ENCODE measurements around the gene PCNT.
"Not testable (repeated sequence)": the region's sequence is repeated elsewhere in the genome, so short reads cannot be mapped to it uniquely, and the experiment has no call there.

PCNT gene

DNA sequence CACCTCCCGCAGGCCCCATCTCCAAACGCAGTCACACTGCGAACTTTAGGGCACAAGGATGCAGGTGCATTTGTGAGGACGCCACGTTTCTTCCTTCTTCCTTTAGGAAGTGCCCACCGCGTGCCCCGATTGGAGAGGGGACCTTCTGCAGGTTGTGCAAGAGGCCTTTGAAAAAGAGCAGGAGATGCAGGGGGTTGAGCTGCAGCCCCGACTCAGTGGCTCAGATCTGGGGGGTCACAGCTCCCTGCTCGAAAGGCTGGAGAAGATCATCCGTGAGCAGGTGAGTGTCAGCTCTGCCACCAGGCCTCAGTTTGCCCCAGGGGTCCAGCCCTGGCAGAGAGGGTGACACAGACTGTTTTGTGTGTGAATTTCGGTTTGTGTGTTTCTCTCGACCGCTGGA lies 103.6 kb downstream of the PCNT start:
- DNase-seq (ENCODE audit: low spot score): no peak

DNA sequence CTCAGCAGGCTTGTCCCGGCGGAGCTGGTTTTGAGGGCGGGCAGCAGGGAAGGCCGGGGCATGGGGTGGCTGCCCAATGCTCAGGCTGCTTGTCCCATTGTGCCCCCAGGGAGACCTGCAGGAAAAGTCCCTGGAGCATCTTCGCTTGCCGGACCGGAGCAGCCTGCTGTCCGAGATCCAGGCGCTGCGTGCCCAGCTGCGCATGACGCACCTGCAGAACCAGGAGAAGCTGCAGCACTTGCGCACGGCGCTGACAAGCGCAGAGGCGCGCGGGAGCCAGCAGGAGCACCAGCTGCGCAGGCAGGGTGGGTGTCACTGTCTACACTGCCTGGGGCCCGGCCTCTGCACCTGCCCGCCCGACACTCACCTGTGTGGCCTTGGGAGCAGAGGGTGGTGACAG lies 104.3 kb downstream of the PCNT start:
- no peak for DNase-seq (ENCODE audit: low spot score)

DNA sequence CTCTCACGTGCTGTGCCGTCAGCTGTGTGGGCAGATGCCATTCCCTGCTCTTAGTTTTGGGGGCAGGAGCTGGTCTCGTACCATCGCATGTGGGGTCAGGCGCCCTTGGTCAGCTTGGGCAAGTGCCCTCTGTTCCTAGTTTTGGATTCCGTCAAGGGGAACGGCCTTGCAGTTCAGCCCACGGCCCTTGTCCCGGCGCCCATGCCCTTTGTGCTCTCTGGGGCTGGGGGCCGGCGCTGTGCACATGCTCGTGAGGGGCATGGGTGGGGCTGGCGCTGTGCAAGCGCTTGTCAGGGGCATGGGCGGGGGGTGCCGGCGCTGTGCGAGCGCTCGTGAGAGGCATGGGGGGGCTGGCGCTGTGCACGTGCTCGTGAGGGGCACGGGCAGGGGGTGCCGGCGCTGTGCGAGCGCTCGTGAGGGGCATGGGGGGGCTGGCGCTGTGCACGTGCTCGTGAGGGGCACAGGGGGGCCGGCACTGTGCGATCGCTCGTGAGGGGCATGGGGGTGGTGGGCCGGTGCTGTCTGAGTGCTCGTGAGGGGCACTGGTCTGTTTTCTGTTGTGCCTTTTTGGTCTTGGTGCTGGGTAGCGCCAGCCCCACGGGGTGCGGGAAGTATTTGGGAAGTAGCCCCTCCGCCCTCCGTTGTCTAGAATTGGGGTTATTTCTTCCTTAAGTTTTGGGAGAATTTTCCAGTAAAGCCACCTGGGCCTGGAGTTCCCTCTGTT lies 105.2 kb downstream of the PCNT start:
- no peak for DNase-seq (ENCODE audit: low spot score)

DNA sequence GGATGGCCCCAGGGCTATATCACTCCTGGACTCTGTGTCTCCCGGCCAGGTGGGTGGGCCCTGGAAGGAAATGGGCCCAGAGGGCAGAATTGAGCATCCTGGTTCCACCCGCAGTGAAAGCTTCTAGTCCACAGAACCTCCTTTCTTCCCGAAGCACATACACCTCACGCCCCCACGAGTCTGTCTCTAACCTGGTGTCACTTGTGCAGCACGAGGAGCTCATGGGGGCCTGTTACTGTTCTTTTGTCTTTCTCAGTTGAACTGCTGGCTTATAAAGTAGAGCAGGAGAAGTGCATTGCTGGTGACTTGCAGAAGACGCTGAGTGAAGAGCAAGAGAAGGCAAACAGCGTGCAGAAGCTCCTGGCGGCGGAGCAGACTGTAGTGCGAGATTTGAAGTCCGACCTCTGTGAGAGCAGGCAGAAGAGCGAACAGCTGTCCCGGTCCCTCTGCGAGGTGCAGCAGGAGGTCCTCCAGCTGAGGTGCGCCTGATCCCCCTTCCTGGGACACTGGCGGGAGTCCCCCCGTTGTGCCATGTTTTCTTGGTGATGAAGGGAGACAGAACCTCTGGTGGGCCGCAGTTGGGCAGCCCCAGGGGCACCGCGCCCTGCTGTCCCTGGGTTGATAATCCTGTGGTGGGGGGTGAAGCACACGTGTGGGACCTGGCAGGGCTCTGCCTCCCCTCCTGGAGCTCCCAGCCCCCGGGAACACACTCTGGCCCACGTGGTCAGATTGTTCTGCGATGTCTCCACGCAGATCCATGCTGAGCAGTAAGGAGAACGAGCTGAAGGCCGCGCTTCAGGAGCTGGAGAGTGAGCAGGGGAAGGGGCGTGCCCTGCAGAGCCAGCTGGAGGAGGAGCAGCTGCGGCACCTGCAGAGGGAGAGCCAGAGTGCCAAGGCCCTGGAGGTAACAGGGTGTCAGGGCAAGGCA lies 106.1 kb downstream of the PCNT start:
- no peak for DNase-seq (ENCODE audit: low spot score)

DNA sequence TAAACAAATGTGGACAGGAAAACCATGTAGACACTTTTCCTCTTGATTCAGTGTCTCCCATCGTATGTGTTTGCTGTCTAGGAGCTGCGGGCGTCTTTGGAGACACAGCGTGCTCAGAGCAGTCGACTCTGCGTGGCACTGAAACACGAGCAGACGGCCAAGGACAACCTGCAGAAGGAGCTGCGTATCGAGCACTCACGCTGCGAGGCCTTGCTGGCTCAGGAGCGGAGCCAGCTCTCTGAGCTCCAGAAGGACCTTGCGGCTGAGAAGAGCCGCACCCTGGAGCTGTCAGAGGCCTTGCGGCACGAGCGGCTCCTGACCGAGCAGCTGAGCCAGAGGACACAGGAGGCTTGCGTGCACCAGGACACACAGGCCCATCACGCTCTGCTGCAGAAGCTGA lies 107.5 kb downstream of the PCNT start:
- no peak for DNase-seq (ENCODE audit: low spot score)

DNA sequence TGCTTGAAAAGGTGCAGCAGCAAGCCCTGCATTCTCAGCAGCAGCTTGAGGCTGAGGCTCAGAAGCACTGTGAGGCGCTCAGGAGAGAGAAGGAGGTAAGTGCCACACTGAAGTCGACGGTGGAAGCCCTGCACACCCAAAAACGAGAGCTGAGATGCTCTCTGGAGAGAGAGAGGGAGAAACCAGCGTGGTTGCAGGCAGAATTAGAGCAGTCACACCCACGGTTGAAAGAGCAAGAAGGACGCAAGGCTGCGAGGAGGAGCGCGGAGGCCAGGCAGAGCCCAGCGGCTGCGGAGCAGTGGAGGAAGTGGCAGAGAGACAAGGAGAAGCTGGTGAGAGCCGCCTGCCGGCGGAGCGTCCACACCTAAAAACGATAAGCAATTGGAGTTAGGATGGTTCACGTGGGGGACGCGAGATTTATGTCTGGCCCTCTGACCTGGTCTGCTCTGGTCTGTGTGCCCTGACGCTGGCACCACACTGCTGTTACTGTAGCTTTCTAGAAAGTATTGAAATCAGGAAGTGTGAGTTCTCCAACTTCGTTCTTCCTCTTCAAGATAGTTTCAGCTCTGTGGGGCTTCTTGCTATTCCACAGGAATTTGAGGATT lies 108.0 kb downstream of the PCNT start:
- no peak for DNase-seq (ENCODE audit: low spot score)

DNA sequence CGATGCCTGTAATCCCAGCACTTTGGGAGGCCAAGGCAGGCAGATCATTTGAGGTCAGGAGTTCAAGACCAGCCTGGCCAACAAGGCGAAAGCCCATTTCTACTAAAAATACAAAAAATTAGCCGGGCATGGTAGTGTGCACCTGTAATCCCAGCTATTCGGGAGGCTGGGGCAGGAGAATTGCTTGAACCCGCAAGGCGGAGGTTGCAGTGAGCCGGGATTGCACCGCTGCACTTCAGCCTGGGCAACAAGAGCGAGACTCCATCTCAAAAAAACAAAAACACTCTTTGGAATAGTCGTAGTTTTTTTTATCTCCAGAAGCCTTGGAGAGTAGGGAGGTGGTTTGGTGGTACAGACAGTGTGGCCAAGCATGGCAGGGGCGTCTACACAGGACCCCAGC lies 109.2 kb downstream of the PCNT start:
- not testable (repeated sequence) for DNase-seq (ENCODE audit: low spot score)

DNA sequence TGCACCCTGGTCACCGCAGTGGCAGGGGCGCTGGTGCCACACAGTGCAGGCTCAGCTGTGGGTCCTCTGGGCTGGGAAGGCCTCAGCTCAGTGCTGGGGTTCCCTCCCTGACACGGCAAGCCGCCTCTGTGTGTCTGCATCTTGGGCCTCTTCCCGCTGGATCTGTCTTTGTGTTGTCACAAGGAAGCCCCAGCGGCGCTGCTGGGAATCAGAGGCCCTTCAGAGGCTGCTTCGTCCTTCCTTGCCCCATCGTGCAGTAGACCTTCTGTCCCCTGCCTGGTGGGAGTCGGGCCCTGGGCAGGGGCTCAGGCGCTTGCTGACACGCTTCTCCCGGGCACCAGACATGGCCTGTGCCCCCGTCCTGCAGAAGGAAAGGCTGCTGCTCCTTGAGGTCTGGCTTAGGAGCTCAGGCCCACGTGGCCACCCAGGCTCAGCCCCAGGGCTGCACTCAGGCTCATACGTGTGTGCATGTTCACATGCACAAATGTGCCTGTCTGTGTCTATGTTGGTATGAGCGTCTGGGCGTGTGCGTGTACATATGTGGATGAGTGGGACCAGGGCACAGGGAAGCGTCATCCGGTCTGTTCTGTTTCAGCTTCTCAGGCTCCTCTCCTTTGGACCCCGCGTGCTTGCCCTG lies 110.5 kb downstream of the PCNT start:
- no peak for DNase-seq (ENCODE audit: low spot score)

DNA sequence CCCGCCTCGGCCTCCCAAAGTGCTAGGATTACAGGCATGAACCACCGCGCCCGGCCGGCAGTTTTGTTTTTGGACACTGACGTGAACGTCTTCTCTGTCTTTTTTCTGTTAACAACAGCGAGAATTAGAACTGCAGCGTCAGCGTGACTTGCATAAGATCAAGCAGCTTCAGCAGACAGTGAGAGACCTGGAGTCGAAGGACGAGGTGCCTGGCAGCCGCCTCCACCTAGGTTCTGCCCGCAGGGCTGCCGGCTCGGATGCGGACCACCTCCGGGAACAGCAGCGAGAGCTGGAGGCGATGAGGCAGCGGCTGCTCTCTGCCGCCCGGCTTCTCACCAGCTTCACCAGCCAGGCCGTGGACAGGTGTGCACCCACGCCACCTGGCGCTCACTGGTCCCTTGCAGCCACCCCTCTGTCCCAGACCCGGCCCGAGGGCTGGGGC lies 111.9 kb downstream of the PCNT start:
- no peak for DNase-seq (ENCODE audit: low spot score)

DNA sequence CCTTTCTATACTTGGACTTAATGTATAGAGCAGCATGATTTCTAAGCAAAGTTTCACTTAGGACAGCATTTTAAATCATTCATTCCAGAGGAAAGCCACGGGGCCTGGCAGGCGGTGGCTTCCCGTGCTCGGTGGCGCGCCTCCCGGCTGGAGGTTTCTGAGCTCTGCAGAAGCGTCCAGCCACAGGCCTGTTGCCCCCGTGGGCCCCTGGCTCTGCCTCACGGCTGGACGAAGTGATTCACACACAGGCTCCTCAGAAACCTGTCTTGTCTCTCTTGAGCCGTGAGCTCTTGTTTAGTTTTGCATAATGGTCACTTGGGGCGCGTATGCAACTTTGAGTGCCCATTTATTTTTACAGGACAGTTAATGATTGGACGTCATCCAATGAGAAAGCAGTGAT lies 112.7 kb downstream of the PCNT start:
- DNase-seq (ENCODE audit: low spot score): no peak

DNA sequence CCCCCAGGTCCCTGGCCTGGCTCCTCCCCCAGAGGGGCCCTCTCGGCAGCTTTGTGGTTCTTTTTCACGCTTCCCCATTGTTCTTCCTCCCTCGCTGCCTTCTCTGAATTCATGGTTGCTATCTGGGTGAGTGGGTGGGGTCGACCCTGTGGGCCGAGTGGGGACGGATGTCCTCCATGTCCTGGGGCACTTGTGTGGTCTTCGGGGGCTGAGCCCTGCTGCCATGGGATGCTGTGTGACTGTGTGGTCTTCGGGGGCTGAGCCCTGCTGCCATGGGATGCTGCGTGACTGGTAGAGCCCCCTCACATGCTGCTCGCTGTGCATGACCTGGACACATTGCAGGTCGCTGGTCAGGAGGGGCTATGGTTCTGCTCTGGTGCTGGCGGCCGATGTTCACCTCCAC lies 113.1 kb downstream of the PCNT start:
- no peak for DNase-seq (ENCODE audit: low spot score)

DNA sequence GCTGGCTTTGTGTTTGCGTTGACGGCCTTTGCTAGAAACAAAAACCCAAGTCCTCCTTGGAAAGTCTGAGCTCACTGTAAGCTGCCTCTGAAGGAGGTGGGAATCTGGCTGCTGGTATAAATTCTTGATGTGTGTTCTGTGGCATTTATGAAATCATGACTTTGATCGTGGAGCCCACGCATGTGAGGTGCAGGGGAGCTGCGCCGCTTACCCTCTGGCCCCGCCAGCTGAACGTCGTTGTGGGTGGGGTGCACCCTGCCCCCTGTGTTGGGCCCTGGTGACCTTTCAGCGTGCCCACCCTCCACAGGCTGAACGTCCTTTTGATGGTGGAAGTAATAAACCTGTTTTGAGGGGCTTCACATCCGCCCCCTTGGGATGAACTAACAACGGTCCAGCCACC lies 113.6 kb downstream of the PCNT start:
- no peak for DNase-seq (ENCODE audit: low spot score)

DNA sequence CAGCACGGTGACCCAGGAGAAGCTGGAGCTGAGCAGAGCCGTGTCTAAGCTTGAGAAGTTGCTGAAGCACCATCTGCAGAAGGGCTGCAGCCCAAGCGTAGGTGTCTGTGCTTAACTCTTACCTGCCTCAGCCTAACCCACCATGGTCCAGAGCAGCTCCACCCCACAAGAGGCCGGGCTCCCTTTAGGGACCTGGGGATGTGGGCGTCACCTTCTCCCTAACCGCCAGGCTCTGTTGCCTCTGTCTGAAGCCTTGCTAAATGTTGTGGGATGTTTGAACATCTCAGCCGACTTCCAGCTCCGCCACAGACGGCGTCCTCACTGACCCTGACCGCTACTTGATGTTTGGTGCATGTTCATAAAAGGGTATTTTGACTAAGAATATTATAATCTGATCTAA lies 114.3 kb downstream of the PCNT start:
- DNase-seq (ENCODE audit: low spot score): no peak

DNA sequence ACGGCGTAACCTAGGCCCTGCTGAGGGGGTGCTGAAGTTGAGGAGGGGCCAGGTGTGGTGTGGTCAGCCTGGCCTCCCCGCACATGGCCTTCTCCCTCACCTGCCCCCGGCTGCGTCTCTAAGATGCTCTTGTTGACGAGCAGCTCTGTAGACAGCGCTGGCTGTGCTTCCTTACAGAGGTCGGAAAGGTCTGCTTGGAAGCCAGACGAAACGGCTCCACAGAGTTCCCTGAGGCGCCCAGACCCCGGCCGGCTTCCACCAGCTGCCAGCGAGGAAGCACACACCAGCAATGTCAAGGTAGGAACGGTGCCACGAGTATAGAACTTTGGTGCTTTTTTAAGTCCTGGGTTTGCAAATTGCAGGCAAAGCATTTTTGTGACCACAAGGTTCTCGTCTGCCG lies 116.0 kb downstream of the PCNT start:
- DNase-seq (ENCODE audit: low spot score): no peak

DNA sequence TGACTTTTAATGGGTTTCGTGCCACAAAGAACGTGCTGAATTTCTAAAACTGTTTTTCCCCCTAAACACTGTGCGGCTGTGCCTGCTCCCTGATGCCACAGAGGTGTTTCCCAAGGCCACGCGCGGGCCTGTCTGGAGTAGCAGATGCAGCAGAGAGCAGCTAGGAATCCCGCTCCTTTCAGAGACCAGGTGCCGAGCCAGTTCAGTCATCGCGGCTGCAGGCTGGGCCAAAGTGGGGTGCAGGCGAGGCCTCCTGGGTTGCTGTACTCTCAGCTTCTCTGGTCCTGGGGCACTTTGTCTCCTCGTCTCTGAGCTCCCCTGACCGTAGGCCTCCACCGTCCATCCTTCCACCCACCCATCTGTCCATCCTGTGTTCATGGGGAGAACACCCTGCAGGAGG lies 117.4 kb downstream of the PCNT start:
- no peak for DNase-seq (ENCODE audit: low spot score)

DNA sequence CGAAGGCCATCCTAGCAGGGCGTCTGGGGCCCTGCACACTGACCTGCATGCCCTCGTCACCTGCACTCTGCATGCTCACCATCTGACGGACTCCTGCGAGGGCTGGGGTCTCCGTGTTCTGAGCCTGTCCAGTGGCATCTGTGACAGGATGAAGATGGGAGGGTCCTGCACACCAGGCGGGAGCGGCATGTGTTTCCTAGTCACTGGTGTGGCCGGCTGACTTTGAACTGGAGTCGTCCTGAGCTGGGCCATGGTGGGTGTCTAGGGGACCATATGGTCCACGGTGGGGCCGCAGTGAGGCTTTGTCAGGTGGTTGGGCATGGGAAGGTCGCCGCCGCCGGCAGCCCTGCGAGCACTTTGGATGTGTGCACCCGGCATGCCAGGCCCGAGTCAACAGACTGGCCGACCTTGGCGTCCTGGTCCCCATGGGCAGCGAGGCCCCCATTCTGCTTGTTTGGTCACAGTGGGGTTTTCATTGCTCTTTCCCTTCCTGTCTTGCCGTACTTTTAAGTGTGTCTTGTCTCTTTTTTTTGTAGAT lies 118.1 kb downstream of the PCNT start:
- DNase-seq (ENCODE audit: low spot score): no peak

DNA sequence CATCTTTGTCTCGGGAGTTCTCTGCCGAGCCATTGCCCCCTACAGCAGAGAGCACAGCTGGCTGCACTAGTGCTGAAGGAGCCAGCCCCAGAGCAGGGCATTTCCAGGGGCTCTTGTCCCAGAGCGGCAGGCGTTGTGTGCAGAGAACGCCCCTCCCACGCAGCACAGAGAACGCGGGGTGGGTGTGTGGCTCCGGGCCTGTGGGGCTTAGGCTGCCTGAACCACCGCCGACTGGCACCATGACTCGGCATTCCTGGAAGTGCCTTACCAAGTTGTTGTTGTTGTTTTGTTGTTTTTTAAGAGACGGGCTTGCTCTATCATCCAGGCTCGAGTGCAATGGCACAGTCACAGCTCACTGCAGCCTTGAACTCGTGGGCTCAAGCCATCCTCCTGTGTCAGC lies 119.0 kb downstream of the PCNT start:
- DNase-seq (ENCODE audit: low spot score): no peak

DNA sequence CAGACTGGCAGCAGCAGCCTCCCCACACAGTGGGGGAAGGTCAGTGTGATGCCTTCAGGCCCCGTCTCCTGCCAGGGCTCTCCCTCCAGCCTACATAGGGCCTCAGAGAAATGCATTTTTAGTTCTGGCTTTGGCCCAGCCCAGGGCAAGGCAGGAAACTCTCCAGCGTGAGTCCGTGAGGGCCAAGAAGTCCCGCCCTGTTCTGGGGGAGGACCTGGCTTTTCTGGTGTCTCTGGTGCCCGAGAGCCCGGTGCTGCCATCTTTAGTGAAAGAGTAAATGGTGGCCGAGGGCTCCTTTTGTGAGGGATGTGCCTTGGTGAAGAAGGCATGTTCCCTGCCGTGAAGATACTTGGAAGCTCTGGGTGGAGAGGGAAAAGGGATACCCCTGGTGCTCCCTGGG lies 120.0 kb downstream of the PCNT start:
- no peak for DNase-seq (ENCODE audit: low spot score)

DNA sequence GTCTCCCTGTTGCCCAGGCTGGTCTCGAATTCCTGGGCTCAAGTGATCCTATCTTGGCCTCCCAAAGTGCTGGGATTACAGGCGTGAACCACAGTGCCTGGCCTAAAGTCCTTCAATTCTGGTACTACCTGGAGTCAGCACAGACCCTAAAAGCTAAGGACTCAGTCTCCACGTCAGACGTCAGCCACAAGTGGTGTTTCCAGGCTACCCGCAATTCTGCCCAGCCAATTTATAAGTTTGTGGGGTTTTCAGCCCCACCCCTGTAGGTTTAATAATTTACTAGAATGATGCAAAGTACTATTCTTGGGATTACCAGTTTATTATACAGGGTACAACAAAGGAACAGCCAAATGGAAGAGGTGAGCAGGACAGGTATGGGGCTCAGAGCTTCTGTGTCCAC lies 124.2 kb downstream of the PCNT start:
- no peak for DNase-seq (ENCODE audit: low spot score)

DNA sequence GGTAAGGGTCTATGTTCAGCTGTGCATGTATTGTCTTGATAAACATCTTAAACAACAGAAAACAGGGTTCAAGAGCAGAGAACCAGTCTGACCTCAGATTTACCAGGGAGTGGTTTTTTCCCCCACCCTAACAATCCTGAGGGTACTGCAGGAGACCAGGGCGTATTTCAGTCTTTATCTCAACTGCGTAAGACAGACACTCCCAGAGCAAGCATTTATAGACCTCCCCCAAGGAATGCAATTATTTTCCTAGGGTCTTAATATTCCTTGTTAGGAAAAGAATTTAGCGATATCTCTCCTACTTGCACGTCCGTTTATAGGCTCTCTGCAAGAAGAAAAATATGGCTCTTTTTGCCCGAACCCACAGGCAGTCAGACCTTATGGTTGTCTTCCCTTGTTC lies 124.9 kb downstream of the PCNT start:
- DNase-seq (ENCODE audit: low spot score): not testable (repeated sequence)

DNA sequence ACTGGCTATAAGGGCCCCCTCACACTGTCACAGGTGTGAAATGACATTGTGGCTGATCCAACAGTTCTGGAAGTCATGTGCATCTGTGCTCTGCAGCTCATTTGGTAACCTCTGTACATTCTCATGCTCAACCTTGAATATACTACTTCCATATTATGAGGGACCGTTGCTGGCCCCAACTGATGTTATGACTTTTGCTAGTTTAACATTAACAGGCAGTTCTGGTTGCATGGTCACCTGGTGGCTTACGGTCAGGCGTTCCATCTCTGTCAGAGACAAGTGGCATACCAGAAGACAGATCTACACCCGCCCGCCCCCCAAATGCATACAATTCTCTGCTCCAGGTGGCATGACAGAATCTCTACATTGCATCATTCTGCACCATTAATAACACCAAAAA lies 128.8 kb downstream of the PCNT start:
- no peak for DNase-seq (ENCODE audit: low spot score)

DNA sequence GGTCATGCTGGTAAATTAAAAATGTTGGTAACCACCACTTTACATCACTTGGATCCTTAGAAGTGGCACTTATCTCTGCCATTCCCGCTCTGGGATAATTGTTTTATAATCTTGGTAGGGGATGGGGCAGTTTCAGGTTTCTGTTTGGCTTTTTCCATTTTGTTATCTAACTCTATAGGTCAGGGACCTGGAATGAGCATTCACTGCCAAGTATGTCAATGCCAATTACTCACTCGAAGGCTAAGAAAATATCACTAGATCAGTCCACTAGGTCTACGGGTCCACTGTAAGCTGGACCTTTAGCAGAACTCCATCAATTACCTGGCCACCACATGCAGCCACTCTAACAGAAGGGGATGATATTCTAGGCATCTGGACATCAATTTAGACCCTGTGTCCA lies 130.2 kb downstream of the PCNT start:
- no peak for DNase-seq (ENCODE audit: low spot score)
